PC-3 (cell line): ENCODE results near the gene PRSS16. TPM values are rescaled to one million over a fixed set of nuclear protein-coding genes. Genes with fewer than 3 reads are reported as not detected.
A peak's percentile ranks its signal among the peaks of the same experiment; 100 is the strongest.

Source experiments
- ATAC-seq: fragments of 200-7000 bp; cut with Tn5 transposase; 2 replicates; pipeline ENCODE4 v1.9.1; 2020; ENCODE audit warnings: mild to moderate bottlenecking, moderate library complexity
- Bru-seq: library from RNA; stranded (reverse); fragments of 400-500 nt; gene quantifications from one replicate; lab custom pipeline; 2021; lab: Mats Ljungman, UMichigan
- BruChase-seq, 2 experiments: library from RNA; stranded (reverse); fragments of 400-500 nt; gene quantifications; one replicate each; lab custom pipeline; 2021; lab: Mats Ljungman, UMichigan
- BruUV-seq: library from RNA; stranded (reverse); fragments of 400-500 nt; replicated peaks from 2 replicates; lab custom pipeline; 2021; lab: Mats Ljungman, UMichigan
- CTCF ChIA-PET: fragments of 300-600 bp; sonication (Branson Sonifier 250); formaldehyde crosslinking; loops from one replicate; lab custom pipeline; 2022; ENCODE audit warnings: antibody characterized with exemption; lab: Charles Lee
- POLR2A ChIA-PET: fragments of 300-600 bp; sonication (Branson Sonifier 250); formaldehyde crosslinking; loops from one replicate; lab custom pipeline; 2022; ENCODE audit warnings: antibody characterized with exemption; ENCODE audit not compliant: unreplicated experiment; lab: Charles Lee
- DNase-seq: peaks from one replicate; pipeline ENCODE4 v3.0.0-alpha.2; 2015
- H2AFZ ChIP-seq: fragments of 300-600 bp; sonication (generic); 2 replicates; pipeline ENCODE4 v1.6.0; 2016; ENCODE audit warnings: antibody characterized with exemption, low read length
- H3F3A ChIP-seq: fragments of 300-600 bp; sonication (generic); one replicate; pipeline ENCODE4 v1.6.0; 2017; ENCODE audit warnings: antibody characterized with exemption, low read length, control low read depth, mild to moderate bottlenecking; ENCODE audit not compliant: unreplicated experiment
- H3K27ac ChIP-seq: fragments of 300-600 bp; sonication (generic); 2 replicates; pipeline ENCODE4 v1.5.1; 2016; ENCODE audit warnings: mild to moderate bottlenecking, low read length
- H3K27me3 ChIP-seq: fragments of 300-600 bp; sonication (generic); 2 replicates; pipeline ENCODE4 v1.6.1; 2016; ENCODE audit warnings: low read length, mixed read lengths
- H3K36me3 ChIP-seq: fragments of 300-600 bp; sonication (generic); 2 replicates; pipeline ENCODE4 v1.6.1; 2016; ENCODE audit warnings: low read depth, mixed run types, low read length, mixed read lengths
- H3K4me1 ChIP-seq: fragments of 300-600 bp; sonication (generic); 2 replicates; pipeline ENCODE4 v1.5.1; 2016; ENCODE audit warnings: low read length; ENCODE audit not compliant: insufficient read depth
- H3K4me2 ChIP-seq: fragments of 300-600 bp; sonication (generic); 2 replicates; pipeline ENCODE4 v1.6.0; 2016; ENCODE audit warnings: low read length
- H3K4me3 ChIP-seq: fragments of 300-600 bp; sonication (generic); 2 replicates; pipeline ENCODE4 v1.5.1; 2016; ENCODE audit warnings: mild to moderate bottlenecking, low read length, mixed read lengths
- H3K79me2 ChIP-seq: fragments of 300-600 bp; sonication (generic); 2 replicates; pipeline ENCODE4 v1.6.1; 2017; ENCODE audit warnings: low read length, mixed read lengths
- H3K9ac ChIP-seq: fragments of 300-600 bp; sonication (generic); 2 replicates; pipeline ENCODE4 v1.6.0; 2016; ENCODE audit warnings: mild to moderate bottlenecking, low read length
- H3K9me2 ChIP-seq: fragments of 300-600 bp; sonication (generic); replicated peaks from 2 replicates; pipeline ENCODE4 v1.6.1; 2016; ENCODE audit warnings: mixed run types, low read length, mixed read lengths
- H3K9me3 ChIP-seq: fragments of 300-600 bp; sonication (generic); 2 replicates; pipeline ENCODE4 v1.6.1; 2016; ENCODE audit warnings: low read length, mixed read lengths
- H4K20me1 ChIP-seq: fragments of 300-600 bp; sonication (generic); 2 replicates; pipeline ENCODE4 v1.6.1; 2016; ENCODE audit warnings: low read length, mixed read lengths
- EZH2 ChIP-seq: fragments of 300-600 bp; sonication (generic); IDR thresholded peaks from one replicate; pipeline ENCODE4 v1.6.1; 2017; ENCODE audit warnings: antibody characterized with exemption, mild to moderate bottlenecking, low read length; ENCODE audit not compliant: unreplicated experiment
- EZH2phosphoT487 ChIP-seq: fragments of 300-600 bp; sonication (generic); IDR thresholded peaks from 2 replicates; pipeline ENCODE4 v1.6.1; 2018; ENCODE audit warnings: mild to moderate bottlenecking, antibody characterized with exemption, low read length, borderline replicate concordance
- intact Hi-C: fragments of 100-400 bp; cut with micrococcal nuclease; formaldehyde crosslinking; loops from 2 replicates; pipeline ENCODE4 v1.9.0; 2023
- long read RNA-seq: library from polyadenylated mRNA; unstranded; transcript quantifications from one replicate; pipeline ENCODE4 v2.0.0, GENCODE V29; 2021; ENCODE audit not compliant: unreplicated experiment
- total RNA-seq: library from RNA; depleted of rRNA; stranded (reverse); fragments of >200 nt; gene quantifications from 2 replicates; pipeline ENCODE4 v1.2.3, GENCODE V29; 2014; rRNA removed
- TF ChIP-seq, protein P1 (sequence below): fragments of 300-600 bp; sonication (generic); conservative IDR thresholded peaks from 2 replicates; pipeline ENCODE4 v1.5.1; 2017; ENCODE audit warnings: antibody characterized with exemption, low read depth, mild to moderate bottlenecking, low read length

PRSS16 gene, protein sequence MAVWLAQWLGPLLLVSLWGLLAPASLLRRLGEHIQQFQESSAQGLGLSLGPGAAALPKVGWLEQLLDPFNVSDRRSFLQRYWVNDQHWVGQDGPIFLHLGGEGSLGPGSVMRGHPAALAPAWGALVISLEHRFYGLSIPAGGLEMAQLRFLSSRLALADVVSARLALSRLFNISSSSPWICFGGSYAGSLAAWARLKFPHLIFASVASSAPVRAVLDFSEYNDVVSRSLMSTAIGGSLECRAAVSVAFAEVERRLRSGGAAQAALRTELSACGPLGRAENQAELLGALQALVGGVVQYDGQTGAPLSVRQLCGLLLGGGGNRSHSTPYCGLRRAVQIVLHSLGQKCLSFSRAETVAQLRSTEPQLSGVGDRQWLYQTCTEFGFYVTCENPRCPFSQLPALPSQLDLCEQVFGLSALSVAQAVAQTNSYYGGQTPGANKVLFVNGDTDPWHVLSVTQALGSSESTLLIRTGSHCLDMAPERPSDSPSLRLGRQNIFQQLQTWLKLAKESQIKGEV
- total RNA-seq (7.3 and 15.9 TPM in 2 replicates), Bru-seq, nascent RNA (percentile 53 among the genes with signal in this experiment), BruChase-seq, experiment 1, labeled RNA remaining after a 6-hour chase (percentile 63 among the genes with signal in this experiment), BruChase-seq, experiment 2, labeled RNA remaining after a 2-hour chase (percentile 56 among the genes with signal in this experiment)
- long read RNA-seq, transcript PRSS16-208 (5 exons, 962 nt) = major isoform, 5 of 11 reads
- long read RNA-seq, partial matches to known transcripts = 0 of 11 reads
- long read RNA-seq, other reads (novel, unspliced or antisense) = 3 of 11 reads

DNA sequence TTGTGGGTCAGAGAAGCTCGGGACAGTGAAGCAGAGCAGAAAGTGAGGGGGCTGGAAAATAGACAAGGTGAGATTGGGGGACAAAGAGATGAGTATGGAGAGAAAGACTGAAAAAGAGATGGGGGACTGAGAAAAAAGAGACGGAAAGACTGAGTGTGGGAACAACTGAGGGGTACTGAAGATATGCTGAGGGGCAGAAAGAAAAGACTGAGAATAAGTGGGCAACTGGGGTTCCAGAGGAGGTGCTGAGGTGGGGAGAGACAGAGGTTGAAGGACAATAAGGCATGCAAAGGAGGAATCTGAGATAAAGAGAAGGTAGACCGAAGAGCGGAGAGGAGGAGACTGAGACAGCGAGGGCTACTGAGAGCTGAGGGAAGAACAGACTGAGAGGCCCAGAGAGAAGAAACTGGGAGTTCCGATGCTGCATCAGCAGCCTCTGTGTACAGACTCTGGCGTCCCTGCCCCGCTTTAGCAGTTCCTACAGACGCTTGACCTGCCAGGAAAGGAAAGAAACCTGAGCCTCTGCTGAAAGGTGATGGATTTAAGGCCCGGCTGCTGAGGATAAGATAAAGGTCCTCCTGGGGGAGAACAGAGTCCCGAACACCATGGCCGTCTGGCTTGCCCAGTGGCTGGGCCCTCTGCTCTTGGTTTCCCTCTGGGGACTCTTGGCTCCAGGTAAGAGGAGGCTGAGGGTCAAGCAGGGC, at the start of gene PRSS16:
Gene PRSS16 (plus strand): TSS at position 569 of the 704 bp plus-strand sequence. CDS start 37 bp downstream, at position 606.
- TF ChIP-seq, protein P1, sequence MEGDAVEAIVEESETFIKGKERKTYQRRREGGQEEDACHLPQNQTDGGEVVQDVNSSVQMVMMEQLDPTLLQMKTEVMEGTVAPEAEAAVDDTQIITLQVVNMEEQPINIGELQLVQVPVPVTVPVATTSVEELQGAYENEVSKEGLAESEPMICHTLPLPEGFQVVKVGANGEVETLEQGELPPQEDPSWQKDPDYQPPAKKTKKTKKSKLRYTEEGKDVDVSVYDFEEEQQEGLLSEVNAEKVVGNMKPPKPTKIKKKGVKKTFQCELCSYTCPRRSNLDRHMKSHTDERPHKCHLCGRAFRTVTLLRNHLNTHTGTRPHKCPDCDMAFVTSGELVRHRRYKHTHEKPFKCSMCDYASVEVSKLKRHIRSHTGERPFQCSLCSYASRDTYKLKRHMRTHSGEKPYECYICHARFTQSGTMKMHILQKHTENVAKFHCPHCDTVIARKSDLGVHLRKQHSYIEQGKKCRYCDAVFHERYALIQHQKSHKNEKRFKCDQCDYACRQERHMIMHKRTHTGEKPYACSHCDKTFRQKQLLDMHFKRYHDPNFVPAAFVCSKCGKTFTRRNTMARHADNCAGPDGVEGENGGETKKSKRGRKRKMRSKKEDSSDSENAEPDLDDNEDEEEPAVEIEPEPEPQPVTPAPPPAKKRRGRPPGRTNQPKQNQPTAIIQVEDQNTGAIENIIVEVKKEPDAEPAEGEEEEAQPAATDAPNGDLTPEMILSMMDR = no peak
- TF ChIP-seq EZH2 (no peak), EZH2phosphoT487 (no peak)
- Histone ChIP-seq H3K27me3 (peaks cover 7% of the 10 kb centered on the region; the same call in 1 of the 2 replicates), H3K4me3 (no peak within 1 kb of the TSS), H3K36me3 (no peaks in the 10 kb centered on the region), H3K27ac (no peak within 1 kb of the TSS), H3K4me2 (no peak within 1 kb of the TSS), H3K4me1 (peaks cover 8% of the 10 kb centered on the region; the same call in 1 of the 2 replicates), H3F3A (no peaks in the 10 kb centered on the region), H3K9ac (no peak within 1 kb of the TSS), H2AFZ (no peak within 1 kb of the TSS), H3K9me2 (no peaks in the 10 kb centered on the region), H4K20me1 (no peaks in the 10 kb centered on the region), H3K9me3 (no peaks in the 10 kb centered on the region), H3K79me2 (no peaks in the 10 kb centered on the region)
- DNase-seq (no peak), ATAC-seq (no peak)
- ChIA-PET POLR2A (no interaction called here), CTCF (no interaction called here)
- intact Hi-C loops = no loop called here
- no TSS peak for BruUV-seq

DNA sequence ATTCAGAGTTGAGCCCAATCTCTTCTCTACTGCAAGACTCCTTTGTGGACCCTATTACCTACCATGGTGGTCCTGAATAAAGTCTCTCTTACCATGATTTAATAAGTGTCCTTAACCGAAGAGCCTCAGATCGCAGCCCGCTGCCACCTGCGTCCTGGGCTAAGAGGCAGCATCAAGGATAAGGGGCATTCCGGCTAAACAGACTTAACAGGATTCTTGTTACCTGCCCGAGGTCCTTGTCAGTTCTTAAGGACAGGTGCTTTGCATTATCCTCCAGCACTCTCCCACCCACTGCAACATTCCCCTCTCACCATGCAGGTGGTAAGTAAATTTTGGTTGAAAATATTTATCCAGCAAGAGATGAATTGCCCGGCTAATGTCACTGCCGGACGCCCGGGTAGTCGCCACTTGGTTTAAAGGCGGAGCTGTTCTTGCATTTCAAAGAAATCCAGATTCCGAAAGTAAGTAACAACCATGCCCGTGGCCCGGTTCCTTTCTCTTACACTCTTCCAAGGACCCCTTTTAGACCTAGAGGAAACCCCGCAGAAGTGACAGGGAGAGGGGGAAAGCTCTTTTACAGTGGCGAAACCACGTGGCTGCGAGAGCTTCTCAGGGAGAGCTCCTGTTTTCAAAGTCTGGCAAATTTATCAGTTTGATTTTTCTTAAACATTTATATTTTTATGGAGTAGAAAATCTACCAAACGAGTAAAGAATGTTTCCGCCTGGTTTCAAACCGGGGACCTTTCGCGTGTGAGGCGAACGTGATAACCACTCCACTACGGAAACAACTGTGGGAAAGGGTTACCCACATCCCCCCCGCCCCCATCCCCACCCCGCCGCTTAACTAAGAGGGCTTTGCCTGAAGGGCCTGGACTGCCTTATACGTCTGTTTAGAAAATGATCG, 41.9 kb upstream of the PRSS16 start:
- CTCF ChIA-PET = no interaction called here

More for the DNA sequence above, 41.9 kb upstream of the PRSS16 start:
- H4K20me1 ChIP-seq = no peaks in the 10 kb centered on the region
- H2AFZ ChIP-seq = no peak overlapping the region
- no peak overlapping the region for H3K4me2 ChIP-seq
- no peaks in the 10 kb centered on the region for H3K79me2 ChIP-seq
- no peaks in the 10 kb centered on the region for H3K9me3 ChIP-seq
- DNase-seq (no peak), ATAC-seq (no peak)
- BruUV-seq = no TSS peak
- H3K27me3 ChIP-seq = no peaks in the 10 kb centered on the region
- TF ChIP-seq, protein P1 = no peak
- no peak for TF ChIP-seq EZH2phosphoT487
- no peak overlapping the region for H3K9ac ChIP-seq
- no peaks in the 10 kb centered on the region for H3K4me1 ChIP-seq
- POLR2A ChIA-PET = no interaction called here
- no peak overlapping the region for H3K27ac ChIP-seq
- no peaks in the 10 kb centered on the region for H3K9me2 ChIP-seq
- H3K36me3 ChIP-seq = no peaks in the 10 kb centered on the region
- H3F3A ChIP-seq = no peaks in the 10 kb centered on the region
- intact Hi-C loops = no loop called here
- no peak overlapping the region for H3K4me3 ChIP-seq
